ENCODE data around the gene LRIG1.

DNA sequence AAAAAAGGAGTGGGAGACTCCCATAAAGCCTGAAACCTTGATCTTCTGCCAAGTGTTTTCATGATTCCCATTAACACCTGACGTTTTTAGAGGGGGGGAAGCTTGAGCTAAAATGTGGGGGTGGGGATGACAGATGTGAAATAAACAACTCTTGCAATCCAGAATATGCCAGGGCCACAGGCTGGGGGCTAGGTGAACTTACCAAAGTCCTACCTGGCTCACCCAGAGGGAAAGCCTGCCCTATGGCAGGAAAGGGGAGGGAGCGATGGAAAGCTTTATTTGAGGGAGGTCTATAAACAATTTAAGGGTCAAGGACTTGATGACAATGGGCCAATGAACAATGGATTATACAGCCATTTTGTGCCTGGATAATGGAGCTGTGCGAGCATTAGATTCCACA is 108.3 kb downstream of the LRIG1 start:
- TF ChIP-seq POLR2A (IDR thresholded peaks at IDR 0.05) (no peak), POLR2AphosphoS5 (IDR thresholded peaks at IDR 0.05) (no peak)
- TF ChIP-seq, protein P1, sequence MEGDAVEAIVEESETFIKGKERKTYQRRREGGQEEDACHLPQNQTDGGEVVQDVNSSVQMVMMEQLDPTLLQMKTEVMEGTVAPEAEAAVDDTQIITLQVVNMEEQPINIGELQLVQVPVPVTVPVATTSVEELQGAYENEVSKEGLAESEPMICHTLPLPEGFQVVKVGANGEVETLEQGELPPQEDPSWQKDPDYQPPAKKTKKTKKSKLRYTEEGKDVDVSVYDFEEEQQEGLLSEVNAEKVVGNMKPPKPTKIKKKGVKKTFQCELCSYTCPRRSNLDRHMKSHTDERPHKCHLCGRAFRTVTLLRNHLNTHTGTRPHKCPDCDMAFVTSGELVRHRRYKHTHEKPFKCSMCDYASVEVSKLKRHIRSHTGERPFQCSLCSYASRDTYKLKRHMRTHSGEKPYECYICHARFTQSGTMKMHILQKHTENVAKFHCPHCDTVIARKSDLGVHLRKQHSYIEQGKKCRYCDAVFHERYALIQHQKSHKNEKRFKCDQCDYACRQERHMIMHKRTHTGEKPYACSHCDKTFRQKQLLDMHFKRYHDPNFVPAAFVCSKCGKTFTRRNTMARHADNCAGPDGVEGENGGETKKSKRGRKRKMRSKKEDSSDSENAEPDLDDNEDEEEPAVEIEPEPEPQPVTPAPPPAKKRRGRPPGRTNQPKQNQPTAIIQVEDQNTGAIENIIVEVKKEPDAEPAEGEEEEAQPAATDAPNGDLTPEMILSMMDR (IDR thresholded peaks at IDR 0.05) = no peak

All from sigmoid colon (tissue), 4 donors.